COR-L47 (cell line): ENCODE results near the gene TAF4B.
"Not testable (repeated sequence)": the region's sequence is repeated elsewhere in the genome, so short reads cannot be mapped to it uniquely, and the experiment has no call there.

Experiments
- DNase-seq: peaks from one replicate; lab custom pipeline; 2025; lab: John Stamatoyannopoulos, UW

Gene TAF4B

GRCh38 chr18:26238718-26239117 lies 12.5 kb downstream of the TAF4B start:
- DNase-seq: not testable (repeated sequence)

- not testable (repeated sequence) for DNase-seq
Measured at GRCh38 chr18:26242392-26242791, 16.1 kb downstream of the TAF4B start.

DNA sequence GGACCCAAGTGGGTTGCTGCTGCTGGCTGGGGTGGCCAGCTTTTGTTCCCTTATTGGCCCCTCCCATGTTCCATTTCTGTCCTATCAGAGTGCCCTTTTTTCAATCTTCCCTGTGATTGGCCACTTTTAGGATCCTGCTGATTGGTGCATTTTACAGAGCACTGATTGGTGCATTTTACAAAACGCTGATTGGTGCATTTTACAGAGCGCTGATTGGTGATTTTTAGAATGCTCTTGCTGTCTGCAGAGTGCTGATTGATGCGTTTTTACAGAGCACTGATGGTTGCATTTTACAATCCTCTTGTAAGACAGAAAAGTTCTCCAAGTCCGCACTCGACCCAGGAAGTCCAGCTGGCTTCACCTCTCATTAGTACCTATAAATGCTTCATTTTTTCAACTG lies 19.2 kb downstream of the TAF4B start:
- DNase-seq: not testable (repeated sequence)

DNA sequence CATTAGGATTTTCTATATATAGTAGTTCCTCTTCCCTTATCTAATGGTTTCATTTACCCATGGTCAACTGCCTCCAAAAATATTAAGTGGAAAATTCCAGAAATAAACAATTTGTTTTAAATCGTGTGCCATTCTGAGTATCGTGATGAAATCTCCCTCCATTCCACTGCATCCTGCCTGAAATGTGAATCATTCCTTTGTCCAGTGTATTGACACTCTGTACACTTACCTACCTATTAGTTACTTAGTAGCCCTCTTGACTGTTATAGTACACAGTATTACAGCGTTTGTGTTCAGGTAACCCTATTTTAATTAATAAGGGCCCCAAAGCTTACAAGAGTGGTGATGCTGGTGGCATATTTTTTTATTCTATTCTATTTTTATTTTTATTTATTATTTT lies 26.2 kb downstream of the TAF4B start:
- DNase-seq: no peak

GRCh38 chr18:26254808-26255207 lies 28.6 kb downstream of the TAF4B start:
- DNase-seq: not testable (repeated sequence)

DNA sequence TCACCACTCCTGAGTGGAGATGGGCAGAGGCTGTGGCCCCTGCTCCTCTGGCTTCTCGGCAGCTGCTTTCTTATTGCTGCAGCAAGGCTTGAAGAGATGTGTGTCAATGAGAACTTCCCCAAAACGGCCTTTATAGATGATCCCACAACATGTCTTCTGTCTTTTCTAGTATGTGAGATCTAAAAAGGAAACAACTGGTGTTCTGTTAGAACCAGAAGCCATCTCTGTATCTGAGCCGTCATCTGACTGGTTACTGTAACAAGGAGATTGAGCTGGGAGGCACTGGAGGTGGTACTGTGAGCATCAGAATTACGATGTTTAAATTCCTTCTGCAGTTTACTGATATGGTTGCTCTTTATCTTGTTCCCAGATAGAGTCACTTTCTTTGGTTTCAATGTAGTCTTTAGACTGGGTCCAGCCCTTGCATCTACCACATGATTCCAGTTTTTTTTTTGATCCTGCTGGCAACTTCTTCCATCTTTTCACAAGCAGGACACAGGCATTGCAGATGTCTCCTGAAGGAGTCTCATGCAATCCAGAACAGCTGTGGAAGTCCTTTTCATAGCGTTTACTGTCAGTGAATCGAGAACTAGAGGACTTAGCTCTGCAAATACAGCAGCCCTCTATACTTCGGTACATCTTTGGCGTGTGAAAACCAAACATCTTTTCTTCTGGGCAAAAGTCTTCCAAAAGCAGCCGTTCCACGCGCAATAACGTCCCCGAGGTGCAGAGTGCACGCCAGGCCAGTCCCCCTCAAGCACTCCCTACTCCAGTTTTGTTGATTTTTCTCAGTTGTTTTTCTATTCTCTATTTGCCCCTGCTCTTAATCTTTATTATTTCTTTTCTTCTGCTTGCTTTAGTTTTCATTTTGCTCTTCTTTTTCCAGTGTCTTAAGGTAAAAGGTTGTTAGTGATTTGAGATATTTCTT lies 29.7 kb downstream of the TAF4B start:
- DNase-seq: no peak

- no peak for DNase-seq
Measured at GRCh38 chr18:26258711-26259110, 32.5 kb downstream of the TAF4B start.

DNA sequence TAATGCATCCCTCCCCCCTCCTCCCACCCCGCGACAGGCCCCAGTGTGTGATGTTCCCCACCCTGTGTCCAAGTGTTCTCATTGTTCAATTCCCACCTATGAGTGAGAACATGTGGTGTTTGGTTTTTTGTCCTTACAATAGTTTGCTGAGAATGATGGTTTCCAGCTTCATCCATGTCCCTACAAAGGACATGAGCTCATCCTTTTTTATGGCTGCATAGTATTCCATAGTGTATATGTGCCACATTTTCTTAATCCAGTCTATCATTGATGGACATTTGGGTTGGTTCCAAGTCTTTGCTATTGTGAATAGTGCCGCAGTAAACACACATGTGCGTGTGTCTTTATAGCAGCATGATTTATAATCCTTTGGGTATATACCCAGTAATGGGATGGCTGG lies 33.2 kb downstream of the TAF4B start:
- DNase-seq: not testable (repeated sequence)

GRCh38 chr18:26262156-26262555 lies 35.9 kb downstream of the TAF4B start:
- no peak for DNase-seq

- DNase-seq: no peak
Measured at GRCh38 chr18:26267357-26267930, 41.2 kb downstream of the TAF4B start.

- DNase-seq: no peak
Measured at GRCh38 chr18:26268454-26268853, 42.2 kb downstream of the TAF4B start.

GRCh38 chr18:26271917-26272549 lies 45.8 kb downstream of the TAF4B start:
- DNase-seq: no peak

DNA sequence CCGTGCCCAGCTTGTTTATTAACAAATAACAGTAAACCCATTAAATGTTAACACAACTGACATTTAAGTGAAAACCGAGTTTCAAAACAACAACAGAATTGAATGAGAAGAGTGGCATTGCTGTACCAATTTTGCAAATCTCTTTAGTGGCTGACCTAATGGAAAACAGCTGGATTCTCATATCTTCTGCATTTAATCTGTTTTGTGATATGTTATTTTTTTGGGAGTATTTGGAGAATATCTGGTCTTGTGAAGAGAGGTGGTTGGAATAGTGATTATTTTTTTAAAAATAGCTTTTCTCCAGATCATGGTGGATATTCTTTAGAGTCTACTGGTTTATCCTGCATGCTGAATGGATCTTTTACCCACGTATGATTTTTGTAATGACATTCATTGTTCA lies 51.1 kb downstream of the TAF4B start:
- DNase-seq: no peak

DNA sequence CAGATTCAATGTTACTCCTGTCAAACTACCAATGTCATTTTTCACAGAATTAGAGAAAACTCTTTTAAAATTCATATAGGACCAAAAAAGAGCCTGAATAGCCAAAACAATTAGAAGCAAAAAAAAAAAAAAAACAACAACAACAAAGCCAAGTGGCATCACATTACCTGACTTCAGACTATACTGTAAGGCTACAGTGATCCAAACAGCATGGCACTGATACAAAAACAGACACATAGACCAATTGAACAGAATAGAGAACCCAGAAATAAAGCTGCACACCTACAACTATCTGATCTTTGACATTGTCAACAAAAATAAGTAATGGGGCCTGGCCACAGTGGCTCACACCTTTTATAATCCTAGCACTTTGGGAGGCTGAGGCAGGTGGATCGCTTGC lies 53.2 kb downstream of the TAF4B start:
- DNase-seq: no peak

DNA sequence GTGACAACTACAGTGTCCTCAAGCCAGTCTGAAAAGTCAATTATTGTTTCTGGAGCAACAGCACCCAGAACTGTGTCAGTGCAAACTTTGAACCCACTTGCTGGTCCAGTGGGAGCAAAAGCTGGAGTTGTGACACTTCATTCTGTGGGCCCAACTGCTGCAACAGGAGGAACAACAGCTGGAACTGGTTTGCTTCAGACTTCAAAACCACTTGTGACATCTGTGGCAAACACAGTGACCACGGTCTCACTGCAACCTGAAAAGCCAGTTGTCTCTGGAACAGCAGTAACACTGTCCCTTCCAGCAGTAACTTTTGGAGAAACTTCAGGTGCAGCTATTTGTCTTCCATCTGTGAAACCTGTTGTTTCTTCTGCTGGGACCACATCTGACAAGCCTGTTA lies 59.8 kb downstream of the TAF4B start:
- no peak for DNase-seq

- DNase-seq: no peak
Measured at GRCh38 chr18:26287644-26288043, 61.4 kb downstream of the TAF4B start.

- DNase-seq: no peak
Measured at GRCh38 chr18:26290385-26290784, 64.1 kb downstream of the TAF4B start.

DNA sequence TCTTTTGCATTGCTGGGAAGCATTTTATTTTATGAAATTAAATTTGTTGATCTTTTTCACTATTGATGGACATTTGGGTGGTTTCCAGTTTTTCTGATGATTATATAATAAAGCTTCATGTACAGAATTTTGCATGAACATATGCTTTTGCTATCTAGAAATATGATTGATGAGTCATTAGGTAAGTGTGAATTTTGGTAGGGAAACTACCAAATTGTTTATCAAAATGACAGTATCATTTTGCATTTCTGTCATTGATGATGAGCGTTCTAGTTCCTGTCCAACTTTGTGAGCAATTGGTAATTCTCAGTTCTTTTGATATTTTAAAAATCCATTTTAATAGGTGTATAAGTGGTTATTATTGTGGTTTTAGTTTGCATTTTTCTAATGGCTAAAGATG lies 67.7 kb downstream of the TAF4B start:
- no peak for DNase-seq

GRCh38 chr18:26298107-26298506 lies 71.9 kb downstream of the TAF4B start:
- DNase-seq: no peak

- no peak for DNase-seq
Measured at GRCh38 chr18:26301681-26302080, 75.4 kb downstream of the TAF4B start.

DNA sequence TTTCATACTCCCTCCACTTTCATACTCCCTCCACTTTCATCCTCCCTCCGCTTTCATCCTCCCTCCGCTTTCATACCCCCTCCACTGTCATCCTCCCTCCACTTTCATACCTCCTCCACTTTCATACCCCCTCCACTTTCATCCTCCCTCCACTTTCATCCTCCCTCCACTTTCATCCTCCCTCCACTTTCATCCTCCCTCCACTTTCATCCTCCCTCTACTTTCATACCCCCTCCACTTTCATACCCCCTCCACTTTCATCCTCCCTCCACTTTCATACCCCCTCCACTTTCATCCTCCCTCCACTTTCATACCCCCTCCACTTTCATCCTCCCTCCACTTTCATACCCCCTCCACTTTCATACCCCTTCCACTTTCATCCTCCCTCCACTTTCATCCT lies 77.0 kb downstream of the TAF4B start:
- DNase-seq: not testable (repeated sequence)

- no peak for DNase-seq
Measured at GRCh38 chr18:26304511-26304910, 78.3 kb downstream of the TAF4B start.

DNA sequence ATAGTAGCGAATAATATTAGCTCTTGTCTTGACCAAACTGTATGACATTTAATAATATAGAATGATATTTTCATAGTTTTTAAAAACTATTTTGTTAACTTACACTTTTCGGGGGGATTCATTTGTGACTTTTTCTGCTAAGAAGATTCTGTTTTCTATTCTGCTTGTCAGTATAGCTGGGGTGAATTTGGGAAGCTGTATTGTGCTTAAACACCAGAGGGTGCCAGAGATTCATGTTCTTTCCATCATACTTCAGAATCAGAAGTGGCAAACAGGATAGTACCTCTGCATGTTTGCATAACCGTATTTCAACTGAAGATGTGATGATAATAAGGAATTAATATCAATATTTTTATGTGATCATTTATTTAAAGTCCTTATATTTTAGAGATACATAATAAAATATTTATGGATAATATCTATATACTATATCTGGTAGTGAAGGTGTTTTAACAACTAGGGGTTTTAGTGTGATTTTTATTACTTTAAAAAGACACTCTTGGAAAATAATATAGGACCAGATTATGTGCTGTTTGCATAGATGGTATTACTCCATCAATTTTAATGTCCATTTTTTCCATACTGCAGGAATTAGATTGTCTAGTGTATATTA lies 81.0 kb downstream of the TAF4B start:
- DNase-seq: peak; percentile 64
